Activated CD4-positive, alpha-beta T cell treated with anti-CD3 and anti-CD28 coated beads, Interleukin-2, amount 50 U/mL, for 16 hours (primary cell): ENCODE data around the gene SH3RF3.

Experiments used
- DNase-seq: peaks from one replicate; pipeline ENCODE4 v3.0.0-alpha.2; 2020

SH3RF3 gene

DNA sequence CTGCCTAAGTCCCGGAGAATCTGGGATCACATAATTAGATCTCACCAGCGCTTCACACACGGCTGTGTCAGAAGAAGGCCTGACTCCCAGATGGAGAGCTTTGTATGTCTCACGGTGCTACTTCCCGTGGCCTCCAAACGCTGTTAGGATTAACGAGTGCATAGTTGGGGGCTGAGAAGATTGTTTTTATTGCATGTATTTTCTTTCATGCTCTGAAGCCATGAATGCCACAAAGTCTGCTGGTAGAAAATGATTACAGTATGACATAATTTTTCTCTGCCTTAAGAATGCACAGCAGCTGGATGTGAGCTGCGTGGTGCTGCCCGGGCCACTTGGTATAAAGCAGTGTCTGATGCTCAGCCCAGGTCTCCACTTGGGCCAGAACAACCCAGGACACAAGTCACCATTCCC lies 318.3 kb downstream of the SH3RF3 start:
- DNase-seq = no peak

DNA sequence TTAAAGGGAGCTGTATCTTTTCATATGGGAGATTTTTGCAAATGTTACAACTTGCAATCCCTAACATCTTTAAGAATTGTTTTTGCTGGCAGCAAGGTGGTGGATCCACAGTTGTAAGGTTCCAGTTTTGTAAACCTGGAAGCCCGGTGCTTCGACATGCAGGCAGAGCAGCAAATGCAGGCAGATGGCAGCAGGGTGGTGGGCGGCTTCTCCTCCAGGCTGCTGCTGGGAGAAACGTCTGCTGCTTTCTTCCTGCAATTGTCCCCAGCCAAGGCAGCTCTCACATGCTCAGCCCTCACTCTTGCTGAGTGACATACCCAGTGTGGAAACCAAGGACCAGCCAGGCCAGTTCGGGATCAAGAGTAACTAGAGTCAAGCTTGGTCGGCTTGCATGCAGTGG lies 318.8 kb downstream of the SH3RF3 start:
- no peak for DNase-seq

- no peak for DNase-seq
Observed at GRCh38 chr2:109448207-109448606, 319.2 kb downstream of the SH3RF3 start.

DNA sequence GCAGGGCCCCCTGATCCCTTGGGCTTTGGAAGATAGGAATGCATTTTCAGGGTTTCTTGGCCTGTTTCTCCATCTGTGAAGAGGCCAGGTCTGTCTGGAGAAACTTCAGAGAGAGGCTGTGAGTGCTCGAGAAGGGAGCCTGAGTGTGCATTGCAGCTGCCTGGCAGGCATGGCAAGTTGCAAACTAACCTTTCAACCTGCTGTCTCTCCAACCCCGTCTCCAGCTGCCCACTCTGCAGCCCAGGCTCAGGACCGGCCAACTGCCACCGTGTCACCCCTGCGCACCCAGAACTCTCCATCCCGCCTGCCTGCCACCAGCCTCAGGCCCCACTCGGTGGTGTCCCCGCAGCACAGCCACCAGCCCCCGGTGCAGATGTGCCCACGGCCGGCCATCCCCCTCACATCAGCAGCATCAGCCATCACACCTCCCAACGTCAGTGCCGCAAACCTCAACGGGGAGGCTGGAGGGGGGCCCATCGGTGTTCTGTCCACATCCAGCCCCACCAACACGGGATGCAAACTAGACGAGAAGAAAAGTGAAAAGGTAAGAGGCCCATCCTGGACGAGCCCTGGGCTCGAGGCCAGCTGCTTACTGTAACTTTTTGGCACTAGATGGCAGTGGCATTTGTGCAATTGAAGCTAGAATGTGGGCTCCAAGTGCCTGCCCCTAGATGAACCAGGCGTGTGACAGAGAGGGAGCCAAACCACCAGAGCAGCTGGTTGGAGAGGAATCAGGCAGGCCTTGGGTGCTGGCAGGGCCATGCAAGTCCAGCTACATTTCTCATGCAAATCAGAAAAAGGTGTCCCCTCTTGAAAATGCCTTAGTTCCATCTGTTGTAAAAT lies 320.2 kb downstream of the SH3RF3 start:
- no peak for DNase-seq

DNA sequence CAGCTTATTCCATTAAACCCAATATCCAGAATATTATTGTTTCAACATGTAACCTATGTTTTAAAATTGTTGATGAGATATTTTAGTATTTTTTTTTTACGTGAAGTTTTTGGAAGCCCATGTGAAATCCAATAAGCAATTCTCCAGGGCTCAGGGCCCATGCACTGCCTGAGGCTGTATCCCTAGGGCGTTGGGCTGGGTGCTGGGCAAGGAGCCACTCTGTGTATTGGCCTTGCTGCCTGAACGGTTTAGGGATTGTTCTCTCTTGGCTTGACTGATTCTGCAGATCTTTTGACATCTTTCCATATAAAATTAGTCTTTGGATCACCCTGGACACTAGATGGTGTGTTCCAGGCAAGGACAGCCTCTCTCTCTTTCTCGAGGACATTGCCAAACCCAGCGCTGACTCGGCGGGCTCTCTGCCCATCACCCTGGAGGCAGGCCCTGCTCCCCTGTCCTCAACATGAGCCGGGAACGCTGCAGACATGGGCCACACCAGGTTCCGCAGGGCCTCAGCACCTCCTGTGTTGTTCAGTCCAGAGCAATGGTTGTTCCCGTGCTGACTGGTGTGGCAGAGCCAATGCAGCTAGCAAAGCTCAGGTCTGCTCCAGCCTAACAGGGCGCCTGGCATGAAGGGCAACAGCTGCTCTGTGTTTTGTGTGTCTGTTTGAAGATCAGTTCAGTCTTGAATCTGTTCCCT lies 321.7 kb downstream of the SH3RF3 start:
- DNase-seq = no peak

DNA sequence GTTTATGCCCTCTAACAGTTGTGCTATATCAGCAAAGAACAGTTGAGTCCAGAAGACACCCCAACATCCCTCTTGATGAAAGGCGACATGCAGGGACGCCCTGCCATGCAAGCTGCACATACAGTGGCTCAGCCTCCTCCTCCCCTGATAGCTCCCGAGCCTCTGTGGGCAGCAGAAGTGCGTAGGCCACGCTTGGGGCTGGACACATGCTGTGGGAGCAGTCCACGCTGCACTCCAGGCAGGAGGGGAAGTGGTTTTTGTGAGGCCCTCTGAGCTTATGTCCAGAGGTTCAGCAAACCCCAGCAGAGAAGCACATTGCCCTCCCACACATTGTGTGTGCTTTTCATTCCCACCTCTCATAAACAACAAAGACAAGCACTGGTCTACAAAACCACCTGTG lies 322.7 kb downstream of the SH3RF3 start:
- DNase-seq = no peak

DNA sequence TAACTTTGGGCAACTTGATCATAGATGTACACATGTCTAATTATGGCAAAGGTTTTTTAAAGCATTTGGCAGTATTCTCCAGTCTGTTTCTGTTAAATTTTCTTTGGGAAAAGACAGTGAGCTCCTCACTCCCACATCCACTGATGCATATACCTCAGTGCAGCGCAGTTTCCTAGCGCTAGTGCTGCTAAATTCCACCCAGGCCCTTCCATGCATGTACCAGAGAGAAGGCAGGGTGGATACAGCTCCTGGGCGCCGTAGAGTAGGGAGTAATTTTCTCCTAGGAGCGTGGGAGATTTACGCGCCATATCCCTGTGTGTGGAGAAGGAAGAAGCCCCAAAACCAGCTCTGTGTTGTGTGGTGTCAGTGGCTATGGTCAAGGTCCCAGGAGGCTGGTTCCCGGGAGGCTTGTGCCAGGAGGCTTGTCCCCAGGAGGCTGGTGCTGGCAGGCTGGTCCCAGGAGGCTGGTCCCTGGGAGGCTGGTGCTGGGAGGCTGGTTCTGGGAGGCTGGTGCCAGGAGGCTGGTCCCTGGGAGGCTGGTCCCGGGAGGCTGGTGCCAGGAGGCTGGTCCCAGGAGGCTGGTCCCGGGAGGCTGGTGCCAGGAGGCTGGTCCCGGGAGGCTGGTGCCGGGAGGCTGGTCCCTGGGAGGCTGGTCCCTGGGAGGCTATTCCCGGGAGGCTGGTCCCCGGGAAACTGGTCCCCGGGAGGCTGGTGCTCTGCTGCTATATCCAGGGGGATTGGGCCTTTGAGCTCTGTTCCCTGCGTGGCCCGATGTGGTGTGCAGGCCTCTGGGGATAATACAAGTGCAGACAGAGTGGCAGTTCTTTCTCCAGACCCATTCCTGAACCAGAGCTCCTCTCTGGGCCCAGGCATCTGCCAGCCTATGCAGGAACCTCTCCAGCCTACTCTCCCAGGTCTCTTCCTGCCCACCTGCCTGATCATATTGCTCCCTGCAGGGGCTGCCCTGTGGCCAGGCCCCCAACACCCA lies 323.6 kb downstream of the SH3RF3 start:
- no peak for DNase-seq

GRCh38 chr2:109453371-109453995 lies 324.5 kb downstream of the SH3RF3 start:
- DNase-seq = no peak

DNA sequence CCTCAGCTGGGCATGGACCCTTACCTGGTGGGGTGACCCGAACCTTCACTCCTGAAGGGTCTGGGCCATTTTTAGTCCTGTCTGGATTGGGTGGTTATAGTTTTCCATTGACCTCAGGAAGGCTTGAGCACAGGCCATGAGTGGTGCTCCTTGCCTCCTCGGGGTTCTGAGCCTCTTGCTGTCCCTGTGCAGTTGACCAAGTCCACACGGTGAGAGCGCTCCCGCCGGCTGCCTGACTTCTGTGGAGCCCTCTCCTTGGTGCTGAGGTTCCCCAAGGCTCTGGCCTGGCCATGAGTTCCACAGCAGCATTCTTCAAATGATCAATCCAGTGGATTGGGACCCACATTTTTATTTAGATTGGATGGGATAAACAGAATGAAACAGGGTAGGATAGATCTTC lies 325.3 kb downstream of the SH3RF3 start:
- DNase-seq = no peak

GRCh38 chr2:109454765-109455394 lies 325.9 kb downstream of the SH3RF3 start:
- DNase-seq = no peak

DNA sequence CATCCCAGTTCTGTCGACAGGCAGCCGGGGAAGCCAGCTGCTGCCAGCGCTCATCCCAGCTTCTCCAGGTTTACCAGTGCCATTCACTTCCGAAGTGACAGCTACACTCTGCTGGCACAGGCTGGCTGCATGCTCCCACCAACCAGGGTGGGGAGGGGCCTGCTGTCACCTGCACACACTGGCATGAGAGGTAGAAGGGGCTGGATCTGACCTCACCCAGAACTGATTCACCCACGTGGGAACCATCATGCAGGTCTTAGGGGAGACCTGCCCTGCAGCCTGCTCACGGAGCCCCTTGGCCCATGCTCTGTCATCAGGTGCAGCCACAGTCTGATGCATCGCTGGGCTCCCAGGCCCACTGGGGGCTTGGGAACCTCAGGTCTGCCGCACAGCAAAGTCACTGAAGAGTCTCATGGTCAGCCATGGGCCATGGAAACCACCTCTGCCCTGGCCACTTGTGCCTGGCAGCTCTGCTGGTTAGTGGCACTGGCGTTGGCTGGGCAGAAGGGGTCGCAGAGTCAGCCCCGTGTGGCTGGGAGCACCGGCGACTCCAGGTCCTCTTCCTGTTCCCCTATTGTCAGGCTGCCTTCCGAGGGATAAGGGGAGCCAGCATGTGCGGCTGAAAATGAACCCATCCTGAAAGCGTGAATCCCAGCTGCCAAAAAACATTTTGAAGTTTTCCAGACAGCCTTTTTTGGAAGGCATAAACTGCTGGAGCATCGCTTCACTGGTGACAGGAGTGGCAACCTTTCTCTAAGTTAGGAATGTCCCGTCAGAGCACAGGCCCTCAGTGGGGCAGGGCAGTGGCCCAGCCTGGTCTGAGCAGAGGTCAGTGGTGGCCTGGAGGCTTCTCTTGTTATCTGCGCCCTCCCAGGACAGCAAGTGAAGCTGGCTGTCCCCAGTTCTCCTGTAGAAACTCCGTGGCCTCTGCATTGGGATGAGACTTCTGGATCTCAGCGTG lies 327.0 kb downstream of the SH3RF3 start:
- no peak for DNase-seq

DNA sequence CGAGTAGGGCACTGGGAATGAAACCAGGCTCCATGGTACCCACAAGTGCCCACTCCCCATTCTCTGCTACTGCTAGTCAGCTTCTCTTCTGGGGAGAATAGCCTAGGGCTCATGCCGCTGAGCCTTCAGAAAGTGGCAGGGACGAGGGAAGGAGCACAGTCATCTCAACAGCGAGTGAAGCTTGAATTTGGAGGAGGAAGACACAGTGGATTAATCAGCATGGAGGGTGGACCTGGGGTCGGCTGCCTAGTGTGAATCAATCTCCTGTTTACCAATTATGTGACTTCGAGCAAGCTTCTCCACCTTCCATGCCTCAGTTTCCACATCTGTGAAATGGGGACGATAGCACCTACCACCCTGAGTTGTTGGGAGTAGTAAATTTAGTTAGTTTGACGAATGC lies 327.8 kb downstream of the SH3RF3 start:
- no peak for DNase-seq

DNA sequence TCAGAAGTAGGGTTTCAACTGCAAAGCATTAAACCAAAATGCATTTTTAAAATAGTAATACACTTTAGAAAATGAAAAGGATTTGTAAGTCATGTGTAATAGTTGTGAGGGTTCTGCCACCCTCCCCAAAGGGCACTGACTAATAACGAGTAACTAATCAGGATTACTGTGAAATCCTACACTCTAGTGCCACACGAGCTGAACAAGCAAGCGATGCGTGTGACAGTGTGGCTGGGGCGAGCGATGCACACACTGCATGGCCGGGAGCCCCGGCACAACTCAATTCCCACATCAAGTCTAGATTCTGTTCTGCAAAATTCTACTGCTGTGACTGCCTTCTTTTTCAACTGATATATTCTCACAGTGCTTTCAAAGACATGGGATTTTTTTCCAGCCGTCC lies 328.4 kb downstream of the SH3RF3 start:
- no peak for DNase-seq

DNA sequence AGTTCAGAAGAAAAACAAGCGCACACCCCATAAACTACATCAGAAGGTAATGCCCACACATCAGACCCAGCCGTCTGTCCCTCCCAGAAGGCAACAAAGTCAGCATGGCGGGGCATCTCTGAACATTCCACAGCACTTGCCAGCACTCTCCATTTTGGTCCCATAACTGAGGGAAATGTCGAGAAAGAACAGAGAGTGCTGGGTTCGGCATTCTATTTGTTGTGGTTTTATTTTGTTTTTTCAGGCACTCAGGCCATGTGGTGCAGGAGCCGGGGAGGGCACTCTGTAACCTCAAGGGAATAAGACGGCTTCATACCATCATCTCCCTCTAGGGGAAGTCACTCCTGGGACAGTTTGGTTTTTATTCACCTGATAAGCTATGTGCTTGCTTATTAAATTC lies 328.8 kb downstream of the SH3RF3 start:
- no peak for DNase-seq

DNA sequence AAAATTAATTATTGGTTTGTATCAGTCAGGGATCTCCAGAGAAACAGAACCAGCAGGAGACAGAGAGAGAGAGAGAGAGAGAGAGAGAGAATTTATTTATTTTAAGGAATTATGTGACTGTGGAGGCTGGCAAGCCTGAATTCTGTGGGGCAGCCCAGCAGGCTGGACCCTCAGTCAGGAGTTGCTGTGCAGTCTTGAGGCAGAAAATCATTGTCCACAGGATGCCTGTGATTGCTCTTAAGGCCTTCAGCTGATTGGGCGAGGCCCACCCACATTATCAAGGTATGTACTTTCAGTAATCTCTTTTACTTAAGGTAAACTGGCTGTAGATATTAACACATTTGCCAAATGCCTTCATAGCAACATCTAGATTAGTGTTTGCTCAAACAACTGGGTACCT lies 329.5 kb downstream of the SH3RF3 start:
- no peak for DNase-seq

GRCh38 chr2:109459485-109459884 lies 330.5 kb downstream of the SH3RF3 start:
- no peak for DNase-seq

DNA sequence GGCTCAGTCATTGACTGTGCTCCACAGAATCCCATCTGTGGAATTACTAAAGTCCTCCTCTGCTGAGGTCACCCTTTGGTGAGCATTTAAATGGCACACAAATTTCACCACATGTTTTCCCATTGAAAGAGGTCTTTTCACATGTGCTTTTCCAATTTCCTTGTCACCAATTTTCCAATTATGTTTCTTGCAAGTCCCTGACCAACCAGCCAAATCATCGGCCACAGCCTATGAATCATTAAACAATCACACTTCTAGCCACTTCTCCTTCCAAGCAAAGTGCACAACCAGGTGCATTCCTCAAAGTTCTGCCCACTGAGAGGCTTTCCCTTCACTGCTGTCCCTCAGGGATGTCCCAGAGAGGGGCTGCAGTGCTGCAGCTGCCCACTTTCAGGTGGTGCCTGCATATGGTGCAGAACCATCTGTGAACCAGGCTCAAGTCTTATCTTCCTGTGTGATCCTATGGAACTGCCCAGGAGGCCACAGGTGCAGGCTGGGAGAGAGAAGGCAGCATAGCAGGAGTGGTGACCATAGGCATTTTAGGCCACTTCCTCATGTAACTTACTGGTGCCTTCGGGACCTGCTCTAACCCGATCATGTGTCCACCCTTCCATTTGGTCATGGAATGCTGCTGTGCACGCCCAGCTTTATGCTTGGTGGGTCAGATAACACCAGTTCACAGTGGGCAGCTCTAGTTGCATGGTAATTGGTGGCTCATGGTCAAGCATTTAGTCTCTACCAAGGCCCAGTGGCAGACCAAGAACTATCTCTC lies 331.7 kb downstream of the SH3RF3 start:
- no peak for DNase-seq

DNA sequence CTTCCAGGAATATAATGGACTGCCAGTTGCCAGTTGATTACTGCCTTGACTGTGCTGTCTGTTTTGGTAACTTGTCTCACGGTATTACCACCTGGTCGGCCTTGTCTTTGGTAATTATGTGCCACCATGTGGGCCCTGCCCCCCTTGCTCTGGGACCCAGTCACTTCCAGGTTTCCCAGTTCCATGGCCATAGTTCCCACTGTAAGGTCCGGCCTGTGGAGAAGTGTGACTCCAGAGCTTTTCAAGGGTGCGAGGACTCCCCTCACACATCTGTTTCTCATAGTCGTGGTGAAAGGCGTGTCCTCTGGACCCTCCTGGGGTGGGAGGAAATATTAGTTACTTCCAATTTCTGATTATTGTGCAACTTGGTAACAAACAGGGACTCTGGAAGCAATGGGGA lies 334.2 kb downstream of the SH3RF3 start:
- DNase-seq = no peak

DNA sequence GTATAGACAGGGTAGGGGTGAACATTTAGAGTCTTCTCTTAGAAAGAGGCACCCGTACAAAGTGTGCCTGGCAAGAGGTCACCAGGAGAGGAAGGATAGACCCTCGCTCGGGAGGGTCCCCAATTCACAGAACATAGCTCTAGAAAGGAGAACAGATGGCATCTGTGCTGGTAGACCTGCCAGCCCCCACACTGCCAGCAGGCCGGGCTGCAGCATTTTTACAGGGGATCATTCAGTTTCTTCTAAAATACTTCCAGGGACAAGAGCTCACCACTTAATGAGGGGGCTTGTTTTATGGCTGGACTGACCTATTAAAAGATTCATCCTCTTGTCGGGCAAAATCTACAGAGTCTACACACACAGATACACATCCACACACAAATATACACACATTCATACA lies 334.9 kb downstream of the SH3RF3 start:
- no peak for DNase-seq
